ENCODE data around the gene LEP. TPM values are rescaled to one million over a fixed set of nuclear protein-coding genes. Genes with fewer than 3 reads are reported as not detected.

Gene LEP
- total RNA-seq, 2 experiments from 2014 or later: not detected

GRCh38 chr7:128257458-128257857 is 16.4 kb downstream of the LEP start:
- Histone ChIP-seq H3K9me3 (ENCODE audit: low read length) (no peaks in the 10 kb centered on the region), H3K79me2 (ENCODE audit: insufficient read depth, low read depth, low read length) (no peaks in the 10 kb centered on the region), H3K27ac (ENCODE audit: low read depth, low read length, poor library complexity, severe bottlenecking) (no peak overlapping the region), H3K4me1 (ENCODE audit: insufficient read depth, low read length, poor library complexity, severe bottlenecking) (no peaks in the 10 kb centered on the region), H2AFZ (ENCODE audit: low read length) (no peak overlapping the region), H3K4me3 (ENCODE audit: low read depth, low read length, poor library complexity, severe bottlenecking) (no peak overlapping the region), H3K4me2 (ENCODE audit: low read length) (no peak overlapping the region), H4K20me1 (ENCODE audit: insufficient read depth, low read length) (no peaks in the 10 kb centered on the region), H3K36me3 (ENCODE audit: insufficient read depth, low read length) (no peaks in the 10 kb centered on the region), H3K9me2 (ENCODE audit: insufficient read depth, low read length) (no peaks in the 10 kb centered on the region)
- ChIA-PET CTCF (ENCODE audit: unreplicated experiment) (no interaction called here), POLR2A (no interaction called here)
- intact Hi-C loops (cut with micrococcal nuclease; ENCODE audit: unreplicated experiment): no loop called here
- DNase-seq (ENCODE audit: low spot score): no peak
- TF ChIP-seq, protein P1, sequence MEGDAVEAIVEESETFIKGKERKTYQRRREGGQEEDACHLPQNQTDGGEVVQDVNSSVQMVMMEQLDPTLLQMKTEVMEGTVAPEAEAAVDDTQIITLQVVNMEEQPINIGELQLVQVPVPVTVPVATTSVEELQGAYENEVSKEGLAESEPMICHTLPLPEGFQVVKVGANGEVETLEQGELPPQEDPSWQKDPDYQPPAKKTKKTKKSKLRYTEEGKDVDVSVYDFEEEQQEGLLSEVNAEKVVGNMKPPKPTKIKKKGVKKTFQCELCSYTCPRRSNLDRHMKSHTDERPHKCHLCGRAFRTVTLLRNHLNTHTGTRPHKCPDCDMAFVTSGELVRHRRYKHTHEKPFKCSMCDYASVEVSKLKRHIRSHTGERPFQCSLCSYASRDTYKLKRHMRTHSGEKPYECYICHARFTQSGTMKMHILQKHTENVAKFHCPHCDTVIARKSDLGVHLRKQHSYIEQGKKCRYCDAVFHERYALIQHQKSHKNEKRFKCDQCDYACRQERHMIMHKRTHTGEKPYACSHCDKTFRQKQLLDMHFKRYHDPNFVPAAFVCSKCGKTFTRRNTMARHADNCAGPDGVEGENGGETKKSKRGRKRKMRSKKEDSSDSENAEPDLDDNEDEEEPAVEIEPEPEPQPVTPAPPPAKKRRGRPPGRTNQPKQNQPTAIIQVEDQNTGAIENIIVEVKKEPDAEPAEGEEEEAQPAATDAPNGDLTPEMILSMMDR (conservative IDR thresholded peaks at IDR 0.05; ENCODE audit: low read length): no peak
- TF ChIP-seq EZH2phosphoT487 (IDR thresholded peaks at IDR 0.05; ENCODE audit: borderline replicate concordance, low read depth, low read length): no peak
- BruUV-seq (replicated peaks): no TSS peak

DNA sequence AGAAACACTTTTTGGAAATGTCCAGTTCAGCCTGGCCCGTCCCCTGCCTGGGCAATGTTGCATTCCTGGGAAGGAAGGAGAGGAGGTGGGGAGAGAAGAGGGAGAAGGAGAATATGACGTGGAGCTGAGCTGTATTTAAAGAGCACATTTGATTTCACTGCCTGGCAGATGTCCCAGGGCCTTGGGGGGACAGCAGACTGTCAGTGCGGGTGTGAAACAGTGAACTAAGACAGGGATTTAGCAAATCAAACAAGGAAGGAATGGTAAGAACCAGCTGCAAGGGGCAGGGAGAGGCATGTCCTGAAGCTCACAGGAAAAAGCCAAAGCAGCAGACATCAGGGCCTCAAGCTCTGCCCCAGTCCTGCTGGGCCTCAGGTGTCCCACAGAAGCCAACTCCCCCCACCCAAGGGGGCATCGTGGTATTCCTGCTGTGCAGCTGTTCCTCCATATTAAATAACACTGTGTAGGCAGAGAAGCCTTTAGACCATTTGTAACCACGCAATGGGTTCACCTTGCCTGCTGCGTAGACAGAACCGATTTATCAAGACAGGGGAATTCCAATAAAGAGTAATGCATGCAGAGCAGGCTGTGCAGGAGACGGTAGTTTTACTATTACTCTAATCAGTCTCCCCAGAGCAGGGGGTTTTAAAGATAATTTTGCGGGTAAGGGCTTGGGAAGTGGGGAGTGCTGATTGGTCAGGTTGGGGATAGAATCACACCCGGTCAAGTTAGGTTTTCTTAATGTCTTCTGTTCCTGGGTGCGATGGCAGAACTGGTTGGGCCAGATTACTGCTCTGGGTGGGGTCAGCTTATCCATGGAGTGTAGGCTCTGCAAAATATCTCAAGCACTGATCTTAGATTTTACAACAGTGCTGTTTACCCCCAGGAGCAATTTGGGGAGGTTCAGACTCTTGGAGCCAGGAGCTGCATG is 18.3 kb downstream of the LEP start:
- Histone ChIP-seq H3K79me2 (ENCODE audit: insufficient read depth, low read depth, low read length) (no peaks in the 10 kb centered on the region), H3K4me1 (ENCODE audit: insufficient read depth, low read length, poor library complexity, severe bottlenecking) (no peaks in the 10 kb centered on the region), H4K20me1 (ENCODE audit: insufficient read depth, low read length) (no peaks in the 10 kb centered on the region), H3K36me3 (ENCODE audit: insufficient read depth, low read length) (no peaks in the 10 kb centered on the region), H3K27ac (ENCODE audit: low read depth, low read length, poor library complexity, severe bottlenecking) (no peak overlapping the region), H3K9me2 (ENCODE audit: insufficient read depth, low read length) (no peaks in the 10 kb centered on the region), H3K4me3 (ENCODE audit: low read depth, low read length, poor library complexity, severe bottlenecking) (no peak overlapping the region), H2AFZ (ENCODE audit: low read length) (no peak overlapping the region), H3K9me3 (ENCODE audit: low read length) (no peaks in the 10 kb centered on the region), H3K4me2 (ENCODE audit: low read length) (no peak overlapping the region)
- no TSS peak for BruUV-seq (replicated peaks)
- TF ChIP-seq EZH2phosphoT487 (IDR thresholded peaks at IDR 0.05; ENCODE audit: borderline replicate concordance, low read depth, low read length): no peak
- TF ChIP-seq, protein P1 (conservative IDR thresholded peaks at IDR 0.05; ENCODE audit: low read length): no peak
- intact Hi-C loops (cut with micrococcal nuclease; ENCODE audit: unreplicated experiment): no loop called here
- CTCF ChIA-PET (ENCODE audit: unreplicated experiment): no interaction called here
- no peak for DNase-seq (ENCODE audit: low spot score)
- POLR2A ChIA-PET: interaction anchor here (0.6 to 1.0 kb wide), 2 partner anchors 9 to 121 kb away, joined by 3 to 4 read pairs; no protein-coding TSS in a partner anchor

Data from OCI-LY7 (cell line).